Activated CD8-positive, alpha-beta memory T cell treated with anti-CD3 and anti-CD28 coated beads for 1 hour (primary cell): Measurements from ENCODE around the gene OR8B12.
"Not testable (repeated sequence)": the region's sequence is repeated elsewhere in the genome, so short reads cannot be mapped to it uniquely, and the experiment has no call there.

Experiments
- DNase-seq, 2 donors: peaks; one replicate each; pipeline ENCODE4 v3.0.0-alpha.2; 2020; ENCODE audit warnings: low read depth in 1 of 2; ENCODE audit errors: extremely low read depth in 1 of 2

OR8B12 gene

GRCh38 chr11:124533626-124534025, 9.8 kb downstream of the OR8B12 start:
- no peak for DNase-seq

- no peak for DNase-seq
Measured at GRCh38 chr11:124520550-124520854, 23.0 kb downstream of the OR8B12 start.

- no peak for DNase-seq
Measured at GRCh38 chr11:124519850-124520549, 23.5 kb downstream of the OR8B12 start.

- no peak for DNase-seq
Measured at GRCh38 chr11:124518989-124519451, 24.4 kb downstream of the OR8B12 start.

- no peak for DNase-seq
Measured at GRCh38 chr11:124517314-124517713, 26.1 kb downstream of the OR8B12 start.

- DNase-seq = not testable (repeated sequence)
Measured at GRCh38 chr11:124514675-124515074, 28.8 kb downstream of the OR8B12 start.

- no peak for DNase-seq
Measured at GRCh38 chr11:124514131-124514530, 29.3 kb downstream of the OR8B12 start.

GRCh38 chr11:124511745-124512144, 31.7 kb downstream of the OR8B12 start:
- DNase-seq = no peak

GRCh38 chr11:124510279-124510678, 33.2 kb downstream of the OR8B12 start:
- DNase-seq = no peak

GRCh38 chr11:124499711-124500110, 43.7 kb downstream of the OR8B12 start:
- no peak for DNase-seq

- DNase-seq = no peak
Measured at GRCh38 chr11:124493016-124493655, 50.3 kb downstream of the OR8B12 start.
